ENCODE measurements around the gene AP1M1. TPM values are rescaled to one million over a fixed set of nuclear protein-coding genes. Genes with fewer than 3 reads are reported as not detected.

AP1M1 gene
- total RNA-seq, 2 donors from 2014 or later, result 20.0 to 24.4 TPM

- no peaks in the 10 kb centered on the region for H3K4me1 ChIP-seq
- intact Hi-C loops (cut with DNase I), result no loop called here
Measured at GRCh38 chr19:16295057-16295456, 97.3 kb downstream of the AP1M1 start.

More at GRCh38 chr19:16295057-16295456, 97.3 kb downstream of the AP1M1 start:
- H3K36me3 ChIP-seq, result no peaks in the 10 kb centered on the region
- no peak overlapping the region for H3K4me3 ChIP-seq
- TF ChIP-seq CTCF (IDR thresholded peaks at IDR 0.05), result no peak
- no peak overlapping the region for H3K27ac ChIP-seq
- H3K9me3 ChIP-seq, result no peaks in the 10 kb centered on the region
- H3K27me3 ChIP-seq, result no peaks in the 10 kb centered on the region
- DNase-seq, result no peak
- no peak overlapping the region for H3K9ac ChIP-seq (ENCODE audit: low read depth in 2 of 2, low read length in 2 of 2)

Other genes starting within 250 kb of the AP1M1 start
- gene OR10H4, start 248.9 kb upstream of the AP1M1 start, total RNA-seq, result not detected
- 100 to 1,000 TPM; 261 to 388 TPM for gene TPM4, start 121.4 kb upstream of the AP1M1 start, total RNA-seq
- 100 to 1,000 TPM; 127 to 145 TPM for gene RAB8A, start 86.0 kb upstream of the AP1M1 start, total RNA-seq
- 10 to 100 TPM; 13.5 to 14.0 TPM for gene HSH2D, start 54.2 kb upstream of the AP1M1 start, total RNA-seq
- gene CIB3, start 24.4 kb upstream of the AP1M1 start, total RNA-seq, result not detected
- 10 to 100 TPM; 76.9 to 78.3 TPM for gene FAM32A, start 12.5 kb upstream of the AP1M1 start, total RNA-seq
- 10 to 100 TPM; 12.9 to 18.7 TPM for gene KLF2, start 126.9 kb downstream of the AP1M1 start, total RNA-seq

All from colonic mucosa (tissue), 4 donors.